Duodenal mucosa (tissue), 2 donors: ENCODE data around the gene ZDHHC11.
"Not testable (repeated sequence)": the region's sequence is repeated elsewhere in the genome, so short reads cannot be mapped to it uniquely, and the experiment has no call there.

ENCODE experiments used
- H3K27ac ChIP-seq: one replicate; pipeline ENCODE4 v1.7.0; 2013; ENCODE audit warnings: low read depth, low read length
- H3K27me3 ChIP-seq, 2 donors: one replicate each; pipeline ENCODE4 v1.7.0; 2013; ENCODE audit warnings: low read length in 2 of 2, control low read depth in 1 of 2; ENCODE audit not compliant: insufficient read depth in 2 of 2, control insufficient read depth in 1 of 2
- H3K36me3 ChIP-seq, 2 donors: one replicate each; pipeline ENCODE4 v1.7.0; 2013; ENCODE audit warnings: low read length in 2 of 2, control low read depth in 1 of 2; ENCODE audit not compliant: insufficient read depth in 2 of 2, control insufficient read depth in 1 of 2
- H3K4me1 ChIP-seq, 2 donors: one replicate each; pipeline ENCODE4 v1.7.0; 2013; ENCODE audit warnings: low read length in 2 of 2, control low read depth in 1 of 2; ENCODE audit not compliant: insufficient read depth in 2 of 2, control insufficient read depth in 1 of 2
- H3K4me3 ChIP-seq, 2 donors: one replicate each; pipeline ENCODE4 v1.7.0; 2013; ENCODE audit warnings: low read length in 2 of 2, low read depth in 1 of 2
- H3K9ac ChIP-seq, 2 donors: one replicate each; pipeline ENCODE4 v1.7.0; 2013; ENCODE audit warnings: low read length in 2 of 2, low read depth in 1 of 2
- H3K9me3 ChIP-seq, 2 donors: one replicate each; pipeline ENCODE4 v1.7.0; 2013; ENCODE audit warnings: low read length in 2 of 2, control low read depth in 1 of 2; ENCODE audit not compliant: control insufficient read depth in 1 of 2

Gene ZDHHC11

DNA sequence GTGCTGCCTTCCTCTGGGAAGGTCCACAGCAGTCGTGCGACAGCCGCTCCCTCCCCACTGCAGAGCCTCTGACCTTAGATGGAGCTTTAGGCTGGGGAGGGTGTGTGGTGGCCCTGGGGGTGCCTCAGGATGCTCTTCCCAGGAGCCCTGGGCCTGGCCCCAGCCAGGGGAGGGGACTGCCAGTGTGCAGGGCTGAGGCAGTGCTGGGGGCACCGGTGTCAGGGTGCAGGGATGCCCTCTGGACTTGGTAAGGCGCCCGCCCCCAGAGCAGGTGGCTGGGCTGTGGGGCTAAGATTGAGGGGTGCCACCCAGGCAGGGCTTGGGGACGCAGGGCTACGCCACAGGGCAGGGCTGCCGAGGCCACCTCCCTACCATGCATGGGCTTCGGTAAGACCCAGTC is 80.2 kb downstream of the ZDHHC11 start:
- not testable (repeated sequence) for H3K27ac ChIP-seq, H3K27me3 ChIP-seq, H3K36me3 ChIP-seq, H3K4me1 ChIP-seq, H3K4me3 ChIP-seq, H3K9ac ChIP-seq, H3K9me3 ChIP-seq

DNA sequence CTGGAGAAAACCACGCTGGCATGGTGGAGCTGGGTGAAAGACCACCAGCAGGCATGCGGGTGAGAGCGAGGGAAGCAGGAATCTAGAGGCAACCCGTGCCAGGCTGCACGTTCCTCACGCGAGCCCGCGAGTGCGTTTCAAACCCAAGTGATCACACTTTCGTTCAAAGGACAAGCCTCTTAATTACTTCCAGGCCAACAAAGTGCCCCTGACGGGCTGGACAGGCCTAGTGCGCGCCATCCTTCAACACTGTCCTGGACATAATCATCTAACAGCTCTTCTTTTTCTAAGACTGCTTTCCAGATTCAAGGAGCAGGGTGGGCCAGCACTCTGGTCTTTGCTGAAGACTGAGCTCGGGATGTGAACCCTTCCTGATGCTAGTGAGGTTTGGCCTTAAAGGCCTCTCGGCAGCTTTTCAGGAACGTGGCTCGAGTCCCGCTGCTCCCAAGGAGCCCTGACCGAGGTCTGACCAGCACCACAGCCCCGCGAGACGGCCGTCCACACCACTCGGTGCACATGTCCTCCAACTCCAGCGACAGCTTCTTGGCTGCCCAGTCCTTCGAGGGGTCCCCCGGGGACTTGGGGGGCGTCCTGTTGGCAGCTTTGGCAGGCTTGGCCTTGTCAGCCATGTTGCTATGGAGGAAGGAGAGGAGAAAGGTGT is 81.2 kb downstream of the ZDHHC11 start:
- H3K4me3 ChIP-seq, H3K9me3 ChIP-seq, H3K4me1 ChIP-seq, H3K27ac ChIP-seq, H3K9ac ChIP-seq, H3K27me3 ChIP-seq, H3K36me3 ChIP-seq: not testable (repeated sequence)

DNA sequence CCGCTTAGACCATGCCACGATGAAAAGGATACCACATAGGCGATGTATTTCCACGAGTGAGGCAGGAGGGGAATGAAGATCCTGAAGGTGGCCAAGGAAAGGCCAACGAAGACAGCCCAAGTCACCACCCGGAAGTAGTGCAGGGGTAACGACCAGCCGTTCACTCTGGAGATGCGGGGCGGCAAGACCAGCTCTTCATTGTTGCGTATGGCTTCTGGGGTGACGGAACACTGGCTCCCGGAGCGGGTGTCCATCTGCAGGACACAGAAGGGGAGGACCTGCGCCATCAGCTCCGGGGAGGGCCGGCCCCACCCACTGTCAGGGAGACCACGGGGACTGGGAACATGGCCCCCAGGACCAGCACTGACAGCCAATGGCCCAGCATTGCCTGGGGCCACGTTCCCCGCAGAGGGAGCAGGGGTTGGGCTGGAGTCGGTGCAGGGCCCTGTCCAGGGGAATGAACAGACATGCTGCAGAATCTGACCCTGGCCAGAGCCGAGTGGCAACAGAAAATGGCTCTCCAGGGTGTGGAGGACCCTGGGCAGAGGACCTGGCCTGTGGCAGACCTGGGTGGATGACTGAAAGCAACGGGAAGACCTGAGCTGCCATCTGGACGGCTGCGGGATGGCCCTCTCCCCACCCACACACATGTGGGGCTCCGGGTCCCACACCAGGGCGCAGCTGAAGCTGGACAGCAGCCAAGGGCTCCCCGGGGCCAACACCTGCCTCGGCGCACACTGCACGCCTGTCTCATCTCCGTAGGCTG is 83.9 kb downstream of the ZDHHC11 start:
- Histone ChIP-seq H3K4me1 (no peaks in the 10 kb centered on the region), H3K9me3 (no peaks in the 10 kb centered on the region), H3K27ac (no peak overlapping the region), H3K27me3 (no peaks in the 10 kb centered on the region), H3K9ac (no peak overlapping the region), H3K36me3 (peaks cover 0 to 3% of the 10 kb centered on the region in 2 donors), H3K4me3 (no peak overlapping the region)

DNA sequence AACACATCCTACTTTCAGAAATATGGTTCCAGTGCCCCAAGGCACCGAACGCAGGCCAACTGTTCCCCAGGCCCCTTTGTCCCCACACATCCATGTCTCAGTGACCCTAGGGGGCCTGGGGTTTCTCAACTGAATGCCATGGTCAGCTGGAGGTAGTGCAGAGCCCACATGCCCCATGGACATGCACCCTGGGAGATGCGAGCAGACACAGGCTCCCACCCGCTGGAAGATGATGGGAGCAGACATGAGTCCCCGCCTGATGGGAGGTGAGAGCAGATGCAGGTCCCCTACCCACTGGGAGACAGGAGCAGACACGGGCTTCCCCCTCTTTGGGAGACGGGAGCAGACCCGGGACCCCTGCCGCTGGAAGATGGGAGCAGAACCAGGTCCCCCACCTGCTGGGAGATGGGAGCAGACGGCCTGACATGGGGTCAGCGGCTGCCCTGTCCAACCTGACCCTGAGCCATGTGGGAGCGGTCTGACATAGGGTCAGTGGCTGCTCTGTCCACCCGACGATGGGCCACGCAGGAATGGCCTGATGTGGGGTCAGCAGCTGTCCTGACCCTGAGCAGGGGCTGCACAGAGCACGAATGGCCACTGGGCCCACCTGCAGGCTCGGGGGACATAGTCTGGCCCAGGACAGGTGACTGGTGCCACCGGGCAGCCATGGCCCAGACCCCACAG is 84.7 kb downstream of the ZDHHC11 start:
- no peak overlapping the region for H3K27ac ChIP-seq
- peaks cover 0 to 3% of the 10 kb centered on the region in 2 donors for H3K36me3 ChIP-seq
- no peak overlapping the region for H3K9ac ChIP-seq
- no peak overlapping the region for H3K4me3 ChIP-seq
- no peaks in the 10 kb centered on the region for H3K27me3 ChIP-seq
- H3K9me3 ChIP-seq = no peaks in the 10 kb centered on the region
- H3K4me1 ChIP-seq = no peaks in the 10 kb centered on the region

DNA sequence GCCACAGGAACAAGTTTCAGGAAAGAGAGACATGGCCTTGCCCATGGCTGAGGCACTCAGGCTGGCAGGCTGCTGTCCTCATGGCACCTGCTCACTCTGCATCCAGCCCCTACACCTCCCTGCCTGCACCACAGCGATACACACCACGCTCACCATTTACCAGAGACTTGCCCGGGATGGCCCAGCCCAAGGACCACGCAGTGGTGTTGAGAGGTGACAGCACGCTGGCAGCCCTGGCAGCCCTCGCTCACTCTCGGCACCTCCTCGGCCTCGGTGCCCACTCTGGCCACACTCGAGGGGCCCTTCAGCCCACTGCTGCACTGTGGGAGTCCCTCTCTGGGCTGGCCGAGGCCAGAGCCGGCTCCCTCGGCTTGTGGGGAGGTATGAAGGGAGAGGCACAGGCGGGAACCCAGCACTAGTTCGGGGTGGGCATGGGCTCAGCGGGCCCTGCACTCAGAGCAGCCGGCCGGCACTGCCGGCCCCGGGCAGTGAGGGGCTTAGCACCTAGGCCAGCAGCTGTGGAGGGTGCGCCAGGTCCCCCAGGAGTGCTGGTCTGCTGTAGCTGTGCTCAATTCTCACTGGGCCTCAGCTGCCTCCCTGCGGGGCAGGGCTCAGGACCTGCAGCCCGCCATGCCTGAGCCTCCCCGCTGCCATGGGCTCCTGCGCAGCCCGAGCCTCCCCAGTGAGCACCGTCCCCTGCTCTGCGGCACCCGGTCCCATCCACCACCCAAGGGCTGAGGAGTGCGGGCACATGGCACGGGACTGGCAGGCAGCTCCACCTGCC is 86.6 kb downstream of the ZDHHC11 start:
- H3K4me1 ChIP-seq = peaks cover 5 to 10% of the 10 kb centered on the region in 2 donors
- no peaks in the 10 kb centered on the region for H3K27me3 ChIP-seq
- no peak overlapping the region for H3K27ac ChIP-seq
- no peak overlapping the region for H3K4me3 ChIP-seq
- no peaks in the 10 kb centered on the region for H3K9me3 ChIP-seq
- H3K9ac ChIP-seq = no peak overlapping the region
- peaks cover 0 to 3% of the 10 kb centered on the region in 2 donors for H3K36me3 ChIP-seq

DNA sequence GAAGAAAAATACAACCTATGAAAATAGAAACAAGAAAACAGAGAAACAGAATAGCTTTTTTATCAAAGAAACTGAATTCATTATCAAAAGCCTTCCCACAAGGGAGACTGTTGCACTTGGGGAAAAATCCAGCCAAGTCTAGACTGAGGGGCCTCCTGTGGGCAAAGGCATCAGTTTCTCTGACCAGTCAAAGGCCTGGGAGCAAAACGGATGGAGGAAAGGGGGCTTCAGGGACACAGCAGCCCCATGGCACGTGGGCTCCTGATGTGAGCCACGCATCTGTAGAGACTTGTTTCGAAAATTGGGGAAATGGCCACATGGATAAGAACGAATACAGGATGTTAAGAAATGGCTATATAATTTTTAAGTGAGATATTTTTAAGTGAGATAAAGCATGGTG is 87.4 kb downstream of the ZDHHC11 start:
- no peaks in the 10 kb centered on the region for H3K27me3 ChIP-seq
- no peak overlapping the region for H3K27ac ChIP-seq
- no peak overlapping the region for H3K4me3 ChIP-seq
- H3K36me3 ChIP-seq = peaks cover 0 to 3% of the 10 kb centered on the region in 2 donors
- H3K9me3 ChIP-seq = no peaks in the 10 kb centered on the region
- peaks cover 10 to 18% of the 10 kb centered on the region in 2 donors for H3K4me1 ChIP-seq
- no peak overlapping the region for H3K9ac ChIP-seq

DNA sequence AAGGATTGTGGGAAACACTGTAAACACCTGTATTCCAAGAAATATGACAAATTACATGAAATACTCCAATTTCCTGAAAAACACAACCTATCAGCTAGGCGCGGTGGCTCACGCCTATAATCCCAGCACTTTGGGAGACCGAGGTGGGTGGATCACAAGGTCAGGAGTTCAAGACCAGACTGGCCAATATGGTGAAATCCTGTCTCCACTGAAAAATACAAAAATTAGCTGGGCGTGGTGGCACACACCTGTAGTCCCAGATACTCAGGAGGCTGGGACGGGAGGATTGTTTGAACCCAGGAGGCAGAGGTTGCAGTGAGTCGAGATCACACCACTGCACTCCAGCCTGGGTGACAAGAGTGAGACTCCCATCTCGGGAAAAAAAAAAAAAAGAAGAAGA is 87.8 kb downstream of the ZDHHC11 start:
- H3K4me3 ChIP-seq, H3K36me3 ChIP-seq, H3K27me3 ChIP-seq, H3K9ac ChIP-seq, H3K9me3 ChIP-seq, H3K27ac ChIP-seq: not testable (repeated sequence)
- peaks cover 14 to 22% of the 10 kb centered on the region in 2 donors for H3K4me1 ChIP-seq

DNA sequence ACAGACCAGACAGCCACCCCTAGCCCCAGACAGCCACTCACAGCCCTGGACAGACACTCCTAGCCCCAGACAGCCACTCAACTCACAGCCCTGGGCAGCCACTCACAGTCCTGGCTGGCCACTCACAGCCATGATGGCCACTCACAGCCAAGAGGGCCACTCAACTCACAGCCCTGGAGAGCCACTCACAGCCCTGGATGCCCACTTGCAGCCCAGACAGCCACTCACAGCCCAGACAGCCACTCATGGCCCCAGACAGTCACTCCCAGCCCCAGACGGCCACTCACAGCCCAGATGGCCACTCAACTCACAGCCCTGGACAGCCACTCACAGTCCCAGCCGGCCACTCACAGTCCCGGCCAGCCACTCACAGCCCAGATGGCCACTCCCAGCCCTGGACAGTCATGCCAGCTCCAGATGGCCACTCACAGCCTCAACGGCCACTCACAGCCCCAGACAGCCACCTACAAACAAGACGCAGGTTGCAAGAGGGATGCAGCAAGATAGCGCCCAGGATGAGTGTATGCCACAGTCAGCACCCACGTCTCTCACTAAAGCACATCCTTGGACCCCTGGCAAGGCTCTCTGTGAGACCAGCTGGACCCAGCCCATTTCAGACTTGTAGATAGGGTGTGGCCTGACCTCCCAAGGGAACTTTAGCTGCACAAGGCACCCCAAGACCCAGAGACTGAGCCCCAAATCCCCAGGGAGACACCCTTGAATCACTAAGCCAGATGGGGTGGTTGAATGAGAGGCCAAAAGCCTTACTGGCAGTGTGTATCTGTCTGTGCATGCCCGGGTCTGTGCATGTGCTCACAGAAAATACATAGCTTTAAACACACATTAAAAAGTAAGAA is 88.7 kb downstream of the ZDHHC11 start:
- peaks cover 23 to 31% of the 10 kb centered on the region in 2 donors for H3K4me1 ChIP-seq
- no peak overlapping the region for H3K9ac ChIP-seq
- peaks cover 0 to 3% of the 10 kb centered on the region in 2 donors for H3K36me3 ChIP-seq
- no peak overlapping the region for H3K4me3 ChIP-seq
- H3K9me3 ChIP-seq = no peaks in the 10 kb centered on the region
- no peak overlapping the region for H3K27ac ChIP-seq
- H3K27me3 ChIP-seq = no peaks in the 10 kb centered on the region

DNA sequence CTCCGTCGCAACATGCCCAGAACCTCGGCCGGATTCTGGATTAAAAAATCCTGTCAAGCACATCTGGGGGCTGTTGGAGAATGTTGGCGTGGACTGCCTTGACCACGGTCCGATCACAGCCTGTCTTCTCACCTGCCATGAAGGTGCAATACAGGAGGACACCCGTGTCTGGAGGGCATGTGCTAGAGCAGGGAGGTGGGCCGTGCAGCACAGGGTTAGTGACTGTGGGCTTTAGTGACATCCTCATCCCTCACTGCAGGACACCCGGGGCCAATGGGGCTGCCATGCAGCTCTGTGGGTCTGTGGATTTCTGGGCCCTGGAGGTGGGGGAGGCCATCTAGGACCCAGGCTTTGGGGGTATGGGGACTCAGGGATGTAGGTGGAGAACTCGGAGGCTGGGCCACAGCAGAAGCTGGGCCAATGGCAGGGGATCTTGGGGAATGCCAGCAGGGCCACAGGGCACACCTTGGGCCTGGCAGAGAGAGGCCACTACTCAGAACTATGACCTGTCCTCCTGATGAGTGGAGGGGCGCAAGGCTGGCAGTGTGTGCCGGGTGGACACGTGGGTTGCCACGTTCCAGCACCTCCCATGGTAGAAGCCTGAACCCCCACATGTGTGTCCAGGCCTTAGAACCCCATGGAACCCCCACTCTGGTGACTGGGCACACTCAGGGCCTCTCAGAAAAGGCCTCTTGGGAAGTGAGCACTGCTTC is 89.6 kb downstream of the ZDHHC11 start:
- no peaks in the 10 kb centered on the region for H3K27me3 ChIP-seq
- no peak overlapping the region for H3K27ac ChIP-seq
- H3K9ac ChIP-seq = no peak overlapping the region
- peaks cover 28 to 36% of the 10 kb centered on the region in 2 donors for H3K4me1 ChIP-seq
- H3K9me3 ChIP-seq = no peaks in the 10 kb centered on the region
- no peak overlapping the region for H3K4me3 ChIP-seq
- H3K36me3 ChIP-seq = peaks cover 0 to 3% of the 10 kb centered on the region in 2 donors
